K562 (cell line): Measurements from ENCODE around the gene CTF1. TPM values are rescaled to one million over a fixed set of nuclear protein-coding genes. Genes with fewer than 3 reads are reported as not detected.

Source experiments
- ATAC-seq: fragments of 200-7000 bp; cut with Tn5 transposase; 3 replicates; pipeline ENCODE4 v1.9.1; 2020; ENCODE audit warnings: moderate library complexity
- BruUV-seq: library from RNA; stranded (reverse); fragments of 400-500 nt; replicated peaks from 2 replicates; lab custom pipeline; 2021; lab: Mats Ljungman, UMichigan
- CTCF ChIA-PET: fragments of 300-600 bp; formaldehyde crosslinking; extraction: SDS; loops from one replicate; lab custom pipeline; 2021; ENCODE audit warnings: low intra/inter-chr PET ratio; lab: Yijun Ruan, JAX
- POLR2A ChIA-PET: fragments of 300-600, 350-650 bp; sonication (Branson Sonifier 250); formaldehyde crosslinking; extraction: SDS; loops from one replicate; lab custom pipeline; 2021; ENCODE audit warnings: antibody characterized with exemption, inconsistent platforms; lab: Yijun Ruan, JAX
- DNase-seq, 4 experiments: peaks; one replicate each; pipeline versions ENCODE4 v3.0.0 to v3.0.0-alpha.2; 2011 to 2018; ENCODE audit warnings: low spot score in 3 of 4, mixed read lengths in 3 of 4; ENCODE audit errors: extremely low read depth in 1 of 4
- FAIRE-seq: peaks from 2 replicates; lab custom pipeline; 2011; peaks lifted over from hg19 to GRCh38; lab: Jason Lieb, UNC
- H2AFZ ChIP-seq: 2 replicates; pipeline ENCODE4 v1.6.0; 2011; ENCODE audit warnings: low read depth, low read length, control low read depth, inconsistent platforms
- H3K27ac ChIP-seq: fragments of 200-600 bp; 3 replicates; pipeline ENCODE4 v1.8.0; 2011; ENCODE audit warnings: low read depth, mild to moderate bottlenecking, control low read depth, inconsistent platforms, low read length, moderate library complexity, mixed read lengths; ENCODE audit errors: extremely low read depth
- H3K27me3 ChIP-seq, 2 experiments: fragments of 300-600 bp in 1 of 2; 2 replicates in 1 of 2; 3 replicates in 1 of 2; pipeline versions ENCODE4 v1.6.0 to v1.8.0; 2011; ENCODE audit warnings: inconsistent platforms in 2 of 2, low read length in 2 of 2, mild to moderate bottlenecking in 1 of 2, mixed read lengths in 1 of 2, moderate library complexity in 1 of 2; ENCODE audit not compliant: control insufficient read depth in 2 of 2, insufficient read depth in 2 of 2
- H3K36me3 ChIP-seq: fragments of 300-600 bp; 3 replicates; pipeline ENCODE4 v1.8.0; 2011; ENCODE audit warnings: mild to moderate bottlenecking, low read length, inconsistent platforms; ENCODE audit not compliant: control insufficient read depth, insufficient read depth
- H3K4me1 ChIP-seq, 2 experiments: fragments of 200-600 bp in 1 of 2; replicated peaks in 1 of 2; 2 replicates in 1 of 2; 3 replicates in 1 of 2; pipeline versions ENCODE4 v1.5.1 to v1.8.0; 2011; ENCODE audit warnings: inconsistent platforms in 2 of 2, low read length in 2 of 2, mild to moderate bottlenecking in 1 of 2, mixed read lengths in 1 of 2, moderate library complexity in 1 of 2; ENCODE audit not compliant: control insufficient read depth in 2 of 2, insufficient read depth in 2 of 2
- H3K4me2 ChIP-seq: 2 replicates; pipeline ENCODE4 v1.6.1; 2011; ENCODE audit warnings: low read length, control low read depth, inconsistent platforms, mixed read lengths; ENCODE audit not compliant: insufficient read depth
- H3K4me3 ChIP-seq: fragments of 200-600 bp; sonication (generic), shearing (Covaris generic); 2 replicates; pipeline ENCODE4 v1.5.1; 2016; ENCODE audit warnings: control low read depth, inconsistent platforms
- H3K79me2 ChIP-seq: fragments of 200-600 bp; 3 replicates; pipeline ENCODE4 v1.8.0; 2011; ENCODE audit warnings: low read length, inconsistent platforms; ENCODE audit not compliant: control insufficient read depth, insufficient read depth
- H3K9ac ChIP-seq, 2 experiments: 2 replicates each; pipeline versions ENCODE4 v1.6.0 to v1.6.1; 2011; ENCODE audit warnings: low read depth in 2 of 2, low read length in 2 of 2, control low read depth in 1 of 2, inconsistent platforms in 1 of 2, mild to moderate bottlenecking in 1 of 2, mixed read lengths in 1 of 2; ENCODE audit not compliant: insufficient read depth in 1 of 2
- H3K9me1 ChIP-seq: one replicate; pipeline ENCODE4 v1.6.0; 2011; ENCODE audit warnings: inconsistent platforms, mild to moderate bottlenecking, low read length, moderate library complexity; ENCODE audit not compliant: control insufficient read depth, insufficient read depth
- H3K9me3 ChIP-seq: replicated peaks from 2 replicates; pipeline ENCODE4 v1.5.1; 2011; ENCODE audit warnings: low read depth, low read length, inconsistent platforms; ENCODE audit not compliant: control insufficient read depth, insufficient read depth
- H4K20me1 ChIP-seq: replicated peaks from 2 replicates; pipeline ENCODE4 v1.6.1; 2011; ENCODE audit warnings: low read length, inconsistent platforms, mixed read lengths; ENCODE audit not compliant: control insufficient read depth, insufficient read depth
- BCLAF1 ChIP-seq, 2 experiments: fragments of 450-650 bp in 1 of 2; IDR thresholded peaks; 2 replicates each; pipeline ENCODE4 v1.6.1; 2011 to 2017; ENCODE audit warnings: low read depth in 2 of 2, antibody characterized with exemption in 1 of 2, borderline replicate concordance in 1 of 2, low read length in 1 of 2, mild to moderate bottlenecking in 1 of 2, mixed read lengths in 1 of 2; ENCODE audit not compliant: control insufficient read depth in 1 of 2
- CSDE1 ChIP-seq, 2 experiments: fragments of 450-650 bp; IDR thresholded peaks; 2 replicates each; pipeline ENCODE4 v1.6.1; 2016; ENCODE audit warnings: mild to moderate bottlenecking in 1 of 2
- CTBP1 ChIP-seq: fragments of 450-650 bp; IDR thresholded peaks from 2 replicates; pipeline ENCODE4 v1.6.1; 2016; ENCODE audit warnings: borderline replicate concordance
- HNRNPL ChIP-seq: fragments of 200-400 bp; formaldehyde crosslinking; IDR thresholded peaks from 2 replicates; pipeline ENCODE4 v1.6.1; 2017; ENCODE audit warnings: low read depth, mild to moderate bottlenecking, low read length
- MBD2 ChIP-seq: sonication (generic); IDR thresholded peaks from 2 replicates; pipeline ENCODE4 v1.6.1; 2016; ENCODE audit warnings: low read depth, borderline replicate concordance
- NFYB ChIP-seq: IDR thresholded peaks from 2 replicates; pipeline ENCODE4 v1.6.1; 2011; ENCODE audit warnings: mild to moderate bottlenecking, moderate library complexity; ENCODE audit not compliant: insufficient read length; ENCODE audit errors: extremely low read depth
- NR1H2 ChIP-seq: sonication (generic); formaldehyde crosslinking; IDR thresholded peaks from 2 replicates; pipeline ENCODE4 v1.4.0; 2020; ENCODE audit warnings: mild to moderate bottlenecking, missing genetic modification reagents
- SP2 ChIP-seq: IDR thresholded peaks from 2 replicates; pipeline ENCODE4 v1.6.1; 2011; ENCODE audit warnings: mild to moderate bottlenecking, low read depth, low read length, moderate library complexity; ENCODE audit not compliant: poor library complexity, severe bottlenecking; ENCODE audit errors: extremely low read depth
- YY1 ChIP-seq, 3 experiments: IDR thresholded peaks; 2 replicates each; pipeline ENCODE4 v1.6.1; 2011; ENCODE audit warnings: low read length in 2 of 3, mild to moderate bottlenecking in 2 of 3, moderate library complexity in 2 of 3, borderline replicate concordance in 1 of 3, control low read depth in 1 of 3, low read depth in 1 of 3; ENCODE audit not compliant: insufficient read depth in 3 of 3, insufficient replicate concordance in 2 of 3, control insufficient read depth in 1 of 3, insufficient read length in 1 of 3; ENCODE audit errors: extremely low read depth in 1 of 3
- ZBTB33 ChIP-seq: sonication (generic); formaldehyde crosslinking; IDR thresholded peaks from 2 replicates; pipeline ENCODE4 v1.8.1; 2023; ENCODE audit warnings: mild to moderate bottlenecking, missing genetic modification reagents
- ZC3H4 ChIP-seq: sonication (generic); formaldehyde crosslinking; IDR thresholded peaks from 2 replicates; pipeline ENCODE4 v1.9.0; 2021; ENCODE audit warnings: missing genetic modification reagents, borderline replicate concordance
- ZNF232 ChIP-seq: sonication (generic); formaldehyde crosslinking; IDR thresholded peaks from 2 replicates; pipeline ENCODE4 v1.8.0; 2022; ENCODE audit warnings: mild to moderate bottlenecking, missing genetic modification reagents
- ZNF239 ChIP-seq: fragments of 250-450 bp; sonication (Bioruptor Pico); IDR thresholded peaks from 2 replicates; pipeline ENCODE4 v1.4.0; 2020; ENCODE audit warnings: mild to moderate bottlenecking
- ZNF316 ChIP-seq: fragments of 450-650 bp; IDR thresholded peaks from 2 replicates; pipeline ENCODE4 v1.6.1; 2016
- ZNF436 ChIP-seq: fragments of 250-450, 450-650 bp; sonication (Bioruptor Pico); formaldehyde crosslinking; IDR thresholded peaks from 2 replicates; pipeline ENCODE4 v1.7.0; 2020; ENCODE audit warnings: mild to moderate bottlenecking
- WGBS: fragments of 100-300 bp; shearing (Covaris generic); methylation state at CpG from one replicate; pipeline ENCODE4 v1.1.6; 2016; ENCODE audit warnings: low coverage, mixed read lengths; ENCODE audit not compliant: insufficient coverage; ENCODE audit errors: missing lambda C conversion rate; 5-methylcytosine and 5-hydroxymethylcytosine counted together
- in situ Hi-C: fragments of 300-500 bp; cut with MboI; formaldehyde crosslinking; loops from 4 replicates; pipeline ENCODE4 v1.15.0; 2018; ENCODE audit warnings: inconsistent platforms, mixed read lengths
- intact Hi-C: fragments of 100-400 bp; cut with micrococcal nuclease; formaldehyde crosslinking; loops from 2 replicates; pipeline ENCODE4 v1.14.2; 2022
- polyA plus RNA-seq, 8 experiments: library from polyadenylated mRNA; depleted of rRNA in 4 of 8; stranded (reverse) in 5 of 8; unstranded in 3 of 8; fragments of >200 nt; fragmentation: Nextera tagmentation in 2 of 8; fragmentation: Illumina TruSeq in 1 of 8; extraction: Ambion mirVana in 2 of 8; extraction: Trizol in 1 of 8; gene quantifications; 2 replicates each; pipeline versions ENCODE4 v1.2.1 to v1.2.3, GENCODE V29; 2011 to 2014; ENCODE audit warnings: inconsistent platforms in 1 of 8, missing spikeins in 1 of 8
- total RNA-seq, 7 experiments: library from RNA; depleted of rRNA in 6 of 7; stranded (reverse); fragments of >200 nt in 6 of 7; fragmentation: Illumina TruSeq in 2 of 7; extraction: Trizol in 2 of 7; gene quantifications; 2 replicates each; pipeline versions ENCODE4 v1.2.1 to v1.2.3, GENCODE V29; 2011 to 2021; ENCODE audit warnings: low replicate concordance in 1 of 7

The CTF1 gene
- total and polyA plus RNA-seq, 9 of the 15 experiments (the other 6 are each of a cell fraction or from before 2014, with no cell fraction given), result 0.24 to 2.5 (median 0.44) TPM

- H3K4me3 ChIP-seq, result peak overlapping the region; percentile 83
- H3K27ac ChIP-seq, result peak overlapping the region; percentile 87; the same call in 1 of the 3 replicates
- ChIA-PET POLR2A (interaction anchor here (0.5 to 1.2 kb wide), 3 partner anchors 40 to 232 kb away, joined by 3 to 4 read pairs (median 3); partner anchors contain the start of gene FUS), CTCF (no interaction called here)
- intact Hi-C loops (no loop called here), in situ Hi-C loops (no loop called here)
- peaks cover 18 to 46% of the 10 kb centered on the region in 2 experiments for H3K4me1 ChIP-seq
- no peaks in the 10 kb centered on the region for H4K20me1 ChIP-seq
- peaks cover 44% of the 10 kb centered on the region; the same call in 2 of the 3 replicates for H3K36me3 ChIP-seq
- no TSS peak for BruUV-seq
- H3K4me2 ChIP-seq, result peak overlapping the region; percentile 98; the same call in 1 of the 2 replicates
- H3K27me3 ChIP-seq, result no peaks in the 10 kb centered on the region
- FAIRE-seq (peak; percentile 70), ATAC-seq (peak; percentile 52), DNase-seq (peak; percentile 63 to 73 (median 68))
- 63% methylated on average over 17 of the region's 44 CpGs for WGBS
- peaks cover 4% of the 10 kb centered on the region for H3K9me1 ChIP-seq
- H3K9me3 ChIP-seq, result no peaks in the 10 kb centered on the region
- H2AFZ ChIP-seq, result 0 out of 2 replicates have a peak overlapping the region, but pooled peaks have one; percentile 35
- peaks cover 29% of the 10 kb centered on the region for H3K79me2 ChIP-seq
- peak overlapping the region in 1 of 2 experiments; percentile 94; a peak in 2 of 4 replicates for H3K9ac ChIP-seq
- TF ChIP-seq ZNF316, result no peak
- TF ChIP-seq BCLAF1 (IDR thresholded peaks at IDR 0.05; ENCODE audit: borderline replicate concordance in 1 of 2, control insufficient read depth in 1 of 2, low read depth in 2 of 2, low read length in 1 of 2), result no peak
- no peak for TF ChIP-seq ZC3H4 (CRISPR knock-in tag)
- TF ChIP-seq CSDE1 (IDR thresholded peaks at IDR 0.05), result peak in 1 of 2 experiments; percentile 95; a peak in 2 of 4 replicates
- no peak for TF ChIP-seq ZNF436 (CRISPR knock-in tag)
- 0 out of 2 replicates have a peak, but pooled peaks have one; percentile 43 for TF ChIP-seq MBD2
- no peak for TF ChIP-seq ZNF232 (CRISPR knock-in tag)
- peak in 2 of 3 experiments; percentile 21 to 50 for TF ChIP-seq YY1 (IDR thresholded peaks at IDR 0.05; ENCODE audit: borderline replicate concordance in 1 of 3, control insufficient read depth in 1 of 3, extremely low read depth in 1 of 3, insufficient read depth in 3 of 3, insufficient read length in 1 of 3, insufficient replicate concordance in 2 of 3, low read depth in 1 of 3, low read length in 2 of 3)
- TF ChIP-seq ZBTB33, result peak; percentile 94
- TF ChIP-seq CTBP1, result no peak
- TF ChIP-seq ZNF239, result no peak
- TF ChIP-seq NFYB, result peak; percentile 32
- no peak; the same call in 1 of the 2 replicates for TF ChIP-seq NR1H2 (CRISPR knock-in tag)
- TF ChIP-seq HNRNPL, result no peak
- peak; percentile 50 for TF ChIP-seq SP2
Observed at GRCh38 chr16:30947859-30948666, 51.6 kb downstream of the CTF1 start.
